ENCODE data around the gene TSPO.

TSPO gene

GRCh38 chr22:43179146-43179910, 28.0 kb downstream of the TSPO start:
- no peak for DNase-seq (ENCODE audit: low read depth, low spot score)

GRCh38 chr22:43179911-43180195, 28.5 kb downstream of the TSPO start:
- no peak for DNase-seq (ENCODE audit: low read depth, low spot score)

GRCh38 chr22:43180670-43181069, 29.3 kb downstream of the TSPO start:
- DNase-seq (ENCODE audit: low read depth, low spot score), result no peak

GRCh38 chr22:43181321-43182076, 30.1 kb downstream of the TSPO start:
- DNase-seq (ENCODE audit: low read depth, low spot score), result no peak

GRCh38 chr22:43182118-43182517, 30.8 kb downstream of the TSPO start:
- DNase-seq (ENCODE audit: low read depth, low spot score), result no peak

- DNase-seq (ENCODE audit: low read depth, low spot score), result no peak
These were observed 31.4 kb downstream of the TSPO start for GRCh38 chr22:43182726-43183125.

GRCh38 chr22:43183496-43184277, 32.3 kb downstream of the TSPO start:
- no peak for DNase-seq (ENCODE audit: low read depth, low spot score)

GRCh38 chr22:43185860-43186261, 34.5 kb downstream of the TSPO start:
- DNase-seq (ENCODE audit: low read depth, low spot score), result no peak

- DNase-seq (ENCODE audit: low read depth, low spot score), result no peak
These were observed 35.2 kb downstream of the TSPO start, which contains the start of gene TTLL12 for GRCh38 chr22:43186272-43187170. TTLL12 (minus strand) TSS chr22:43187134; CDS start chr22:43187069, 65 bp downstream.

GRCh38 chr22:43187171-43188099, 36.1 kb downstream of the TSPO start:
- peak; percentile 54 for DNase-seq (ENCODE audit: low read depth, low spot score)

- DNase-seq (ENCODE audit: low read depth, low spot score), result no peak
These were observed 37.6 kb downstream of the TSPO start for GRCh38 chr22:43188829-43189545.

- DNase-seq (ENCODE audit: low read depth, low spot score), result no peak
These were observed 40.5 kb downstream of the TSPO start for GRCh38 chr22:43191831-43192230.

GRCh38 chr22:43197271-43197941, 46.0 kb downstream of the TSPO start:
- no peak for DNase-seq (ENCODE audit: low read depth, low spot score)

GRCh38 chr22:43198126-43198525, 46.8 kb downstream of the TSPO start:
- DNase-seq (ENCODE audit: low read depth, low spot score), result no peak

GRCh38 chr22:43198936-43199335, 47.6 kb downstream of the TSPO start:
- DNase-seq (ENCODE audit: low read depth, low spot score), result no peak

GRCh38 chr22:43199541-43199940, 48.2 kb downstream of the TSPO start:
- DNase-seq (ENCODE audit: low read depth, low spot score), result no peak

- no peak for DNase-seq (ENCODE audit: low read depth, low spot score)
These were observed 48.7 kb downstream of the TSPO start for GRCh38 chr22:43200031-43200430.

- DNase-seq (ENCODE audit: low read depth, low spot score), result no peak
These were observed 49.2 kb downstream of the TSPO start for GRCh38 chr22:43200555-43200954.

Measured in iPS DF 19.7 (cell line).